Measurements from ENCODE around the gene ZNF655.

The ZNF655 gene

DNA sequence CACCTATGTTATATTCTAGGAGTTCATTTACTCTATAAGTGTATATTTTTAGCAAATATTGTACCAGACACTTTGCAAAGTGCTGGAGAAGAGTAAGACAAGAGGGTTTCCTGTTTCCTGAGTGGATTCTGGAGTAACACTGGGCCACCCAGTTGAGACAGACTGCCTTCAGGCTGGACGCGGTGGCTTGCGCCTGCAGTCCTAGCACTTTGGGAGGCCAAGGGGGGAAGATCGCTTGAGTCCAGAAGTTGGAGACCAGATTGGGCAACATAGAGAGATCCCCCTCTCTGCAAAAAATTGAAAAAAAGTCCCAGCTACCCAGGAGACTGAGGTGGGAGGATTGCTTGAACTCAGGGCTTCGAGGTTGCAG is 57.5 kb downstream of the ZNF655 start:
- no peak for DNase-seq

DNA sequence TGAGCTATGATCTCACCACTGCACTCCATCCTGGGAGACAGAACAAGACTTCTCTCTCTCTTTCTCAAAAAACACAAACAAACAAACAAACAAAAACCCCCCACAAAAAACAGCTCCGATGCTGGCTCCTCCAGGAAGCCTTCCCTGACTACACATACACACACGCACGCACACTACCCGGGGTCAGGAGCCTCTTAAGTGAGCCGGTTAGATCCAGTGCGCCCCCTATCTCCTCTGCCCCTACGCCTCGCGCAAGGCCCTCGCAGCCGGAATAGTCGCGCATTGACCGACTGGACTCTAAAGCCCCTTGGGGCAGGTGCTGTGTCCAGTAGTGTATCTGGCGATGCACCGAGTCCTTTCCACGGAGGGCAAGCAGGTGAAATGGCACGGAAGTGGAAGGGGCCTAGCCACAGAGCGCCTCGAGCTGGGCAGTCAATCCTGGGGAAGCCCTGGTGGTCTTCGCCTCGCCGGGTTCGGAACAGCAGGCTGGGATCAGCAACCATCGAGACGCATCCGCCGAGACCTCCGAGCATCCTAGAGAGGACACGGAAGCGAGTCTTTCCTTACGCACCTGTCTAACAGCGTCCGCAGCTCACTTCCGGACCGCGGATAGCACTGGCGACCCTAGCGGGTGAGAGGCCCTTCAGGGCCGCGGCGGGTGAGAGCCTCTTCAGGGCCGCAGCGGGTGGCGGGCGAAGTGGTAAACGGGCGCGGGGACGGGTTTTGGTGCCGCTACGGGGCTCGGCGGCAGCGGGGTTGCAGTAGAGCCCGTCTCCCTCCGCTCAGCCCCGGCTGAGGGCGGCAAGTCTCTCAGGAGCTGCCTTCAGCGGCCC is 58.1 kb downstream of the ZNF655 start, which contains the start of gene ZSCAN25:
Gene ZSCAN25, plus strand, starts transcription at position 588 of the 833 bp plus-strand sequence. CDS start 2,661 bp downstream, outside the sequence.
- DNase-seq = peak; percentile 91

DNA sequence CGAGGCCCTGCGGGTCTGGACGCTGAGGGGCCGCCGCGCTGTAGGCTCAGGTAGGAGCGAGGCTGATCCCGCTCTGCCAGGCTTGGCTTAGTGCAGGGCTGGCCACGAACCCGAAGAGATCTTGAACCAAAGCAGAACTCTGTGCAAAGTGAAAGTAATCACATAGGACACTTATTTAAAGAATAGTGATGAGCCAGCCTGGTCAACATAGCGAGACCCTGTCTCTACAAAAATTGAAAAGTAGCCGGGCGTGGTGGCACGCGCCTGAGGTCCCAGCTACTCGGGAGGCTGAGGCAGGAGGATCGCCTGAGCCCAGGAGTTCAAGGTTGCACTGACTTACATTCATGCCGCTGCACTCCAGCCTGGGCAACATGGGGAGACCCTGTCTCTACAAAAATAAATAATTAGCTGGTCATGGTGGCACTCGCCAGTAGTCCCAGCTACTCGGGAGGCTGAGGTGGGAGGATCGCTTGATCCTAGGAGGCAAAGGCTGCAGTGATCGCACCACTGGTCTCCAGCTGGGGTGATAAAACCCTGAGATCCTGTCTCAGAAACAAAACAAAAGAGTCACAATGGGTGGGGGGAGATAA is 58.8 kb downstream of the ZNF655 start:
- DNase-seq = no peak

DNA sequence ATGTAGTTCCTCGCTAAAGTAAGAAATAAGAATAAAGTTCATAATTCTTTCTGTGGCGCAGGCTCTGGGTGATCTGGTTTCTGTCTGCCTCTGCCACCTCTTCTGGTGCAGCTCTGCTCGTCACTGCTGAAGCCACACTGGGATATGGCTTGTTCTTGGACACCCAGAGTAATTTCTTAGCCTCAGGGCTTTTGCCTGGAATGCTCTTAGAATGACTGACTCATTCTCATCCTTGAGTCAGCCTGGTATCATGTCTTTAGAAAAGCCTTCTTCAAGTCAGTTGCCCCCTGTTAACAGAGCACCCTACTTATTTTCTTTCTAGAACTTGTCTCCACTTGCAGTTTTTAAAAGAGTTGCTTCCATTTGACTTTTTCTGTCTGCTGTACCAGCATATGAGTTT is 60.3 kb downstream of the ZNF655 start:
- DNase-seq = no peak

DNA sequence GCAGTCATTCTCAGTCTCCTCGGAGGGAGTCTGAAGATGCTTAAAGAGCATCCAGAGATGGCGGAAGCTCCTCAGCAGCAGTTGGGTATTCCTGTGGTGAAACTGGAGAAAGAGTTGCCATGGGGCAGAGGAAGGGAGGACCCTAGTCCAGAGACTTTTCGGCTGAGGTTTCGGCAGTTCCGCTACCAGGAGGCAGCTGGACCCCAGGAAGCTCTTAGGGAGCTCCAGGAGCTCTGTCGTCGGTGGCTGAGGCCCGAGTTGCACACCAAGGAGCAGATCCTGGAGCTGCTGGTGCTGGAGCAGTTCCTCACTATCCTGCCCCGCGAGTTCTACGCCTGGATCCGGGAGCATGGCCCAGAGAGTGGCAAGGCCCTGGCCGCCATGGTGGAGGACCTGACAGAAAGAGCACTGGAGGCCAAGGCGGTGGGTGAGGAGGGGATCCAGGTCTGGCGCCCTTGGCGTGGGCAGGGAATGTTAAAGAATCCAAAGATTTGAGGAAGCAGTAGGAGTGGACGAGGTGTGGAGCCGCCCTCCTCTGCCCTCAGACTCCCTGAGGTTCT is 61.2 kb downstream of the ZNF655 start:
- DNase-seq = no peak

DNA sequence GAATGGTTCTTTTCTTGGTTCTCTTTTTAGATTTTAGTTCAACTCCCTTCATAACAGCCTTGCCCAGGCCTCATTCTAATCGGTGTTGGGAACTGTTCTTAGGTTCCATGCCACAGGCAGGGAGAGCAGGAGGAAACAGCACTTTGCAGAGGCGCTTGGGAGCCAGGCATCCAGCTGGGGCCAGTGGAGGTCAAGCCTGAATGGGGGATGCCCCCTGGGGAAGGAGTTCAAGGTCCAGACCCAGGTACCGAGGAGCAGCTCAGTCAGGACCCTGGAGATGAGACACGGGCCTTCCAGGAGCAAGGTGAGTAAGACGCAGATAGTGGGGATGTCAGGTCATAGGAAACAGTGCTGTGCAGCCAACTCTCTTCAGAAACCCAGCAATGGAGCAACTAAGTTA is 62.8 kb downstream of the ZNF655 start:
- DNase-seq = no peak

DNA sequence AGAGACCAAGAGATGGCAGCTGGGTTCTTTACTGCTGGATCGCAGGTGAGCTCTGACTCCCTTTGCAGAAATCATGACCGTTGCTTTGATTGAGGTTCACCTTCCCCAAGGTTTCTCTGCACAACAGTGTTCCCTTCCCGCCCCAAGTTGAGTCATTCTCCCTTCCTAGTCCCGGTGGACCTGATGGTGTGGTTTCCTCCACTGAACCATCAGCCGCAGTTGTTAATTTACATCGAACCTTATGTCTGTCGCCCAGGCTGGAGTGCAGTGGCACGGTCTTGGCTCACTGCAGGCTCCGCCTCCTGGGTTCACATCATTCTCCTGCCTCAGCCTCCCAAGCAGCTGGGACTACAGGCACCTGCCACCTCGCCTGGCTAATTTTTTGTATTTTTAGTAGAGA is 64.2 kb downstream of the ZNF655 start:
- DNase-seq = no peak

DNA sequence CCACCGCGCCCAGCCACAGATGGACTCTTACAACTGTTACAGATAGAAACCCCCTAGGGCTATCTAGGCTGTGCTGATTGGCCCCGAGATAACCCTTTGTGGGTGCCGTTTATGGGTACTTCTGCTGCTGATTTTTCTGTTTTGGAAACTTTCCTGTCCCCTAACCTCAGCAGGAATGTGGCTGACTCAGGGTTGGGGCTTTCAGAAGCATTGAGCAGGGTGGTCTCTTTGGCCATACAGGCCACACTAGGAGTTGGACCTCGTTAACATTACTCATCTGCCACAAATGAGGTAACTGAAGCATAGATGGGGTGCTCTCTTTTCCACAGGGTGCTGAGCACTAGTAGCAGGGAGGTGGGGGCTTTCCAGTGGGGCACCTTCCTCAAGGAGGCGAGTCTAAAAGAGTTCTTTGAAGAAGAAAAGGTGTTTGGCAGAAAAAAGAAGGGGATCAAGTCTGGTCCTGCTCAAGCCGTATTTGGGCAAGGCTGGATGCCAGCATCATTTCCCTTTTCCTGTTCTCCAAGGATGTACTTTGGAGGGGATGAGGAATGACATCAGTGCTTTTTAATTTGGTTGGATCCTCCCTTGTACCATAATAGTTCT is 64.8 kb downstream of the ZNF655 start:
- no peak for DNase-seq

DNA sequence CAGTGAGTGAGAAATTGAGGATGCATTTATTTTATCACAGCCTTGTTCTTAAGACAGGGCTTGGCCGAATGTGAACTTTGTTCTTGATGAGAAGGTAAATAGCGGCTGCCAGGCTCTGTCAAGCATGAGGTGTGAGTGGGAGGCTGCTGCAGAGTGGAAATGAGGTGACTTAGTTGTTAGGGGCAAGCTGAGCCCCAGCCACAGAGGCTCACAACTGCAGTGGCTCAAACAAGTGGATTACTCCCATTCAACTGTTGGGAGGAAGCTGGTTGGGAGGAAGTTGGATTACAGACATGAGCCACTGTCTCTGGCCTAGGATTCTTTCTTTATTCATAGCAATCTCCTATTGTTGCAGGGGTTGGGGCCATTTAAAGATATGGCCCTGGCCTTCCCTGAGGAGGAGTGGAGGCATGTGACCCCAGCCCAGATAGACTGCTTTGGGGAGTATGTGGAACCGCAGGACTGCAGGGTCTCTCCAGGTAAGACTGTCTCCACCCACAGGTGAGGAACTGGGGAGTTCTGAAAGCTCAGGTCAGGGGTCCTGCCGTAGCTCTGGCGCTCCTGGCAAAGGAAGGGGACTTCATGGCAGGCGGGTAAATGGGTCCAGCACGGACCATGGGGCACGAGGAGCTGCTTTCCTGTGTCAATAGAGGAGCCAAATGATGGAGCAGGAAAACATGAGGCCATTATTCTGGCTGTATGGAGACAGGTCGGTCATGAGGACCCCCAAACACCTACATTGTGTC is 65.4 kb downstream of the ZNF655 start:
- no peak for DNase-seq

DNA sequence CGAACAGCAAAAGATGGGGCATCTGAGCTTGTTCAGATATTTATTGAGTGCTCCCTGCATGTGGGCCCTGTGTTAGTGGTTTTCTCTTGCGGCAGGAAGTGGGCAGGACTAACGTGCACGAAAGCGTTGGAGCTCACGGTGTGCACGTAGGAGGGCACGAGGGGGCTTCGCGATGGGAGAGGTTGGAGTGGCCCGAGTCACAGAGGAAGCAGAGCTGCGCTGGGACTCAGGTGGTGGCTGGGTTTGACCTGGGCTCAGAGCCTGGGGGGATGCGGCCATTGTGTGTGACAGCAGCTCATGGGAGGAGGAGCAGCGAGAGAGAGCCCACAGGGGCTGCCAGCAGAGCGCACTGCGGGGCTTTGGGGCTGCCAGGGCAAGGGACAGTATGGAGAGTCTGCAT is 66.0 kb downstream of the ZNF655 start:
- peak; percentile 71 for DNase-seq

DNA sequence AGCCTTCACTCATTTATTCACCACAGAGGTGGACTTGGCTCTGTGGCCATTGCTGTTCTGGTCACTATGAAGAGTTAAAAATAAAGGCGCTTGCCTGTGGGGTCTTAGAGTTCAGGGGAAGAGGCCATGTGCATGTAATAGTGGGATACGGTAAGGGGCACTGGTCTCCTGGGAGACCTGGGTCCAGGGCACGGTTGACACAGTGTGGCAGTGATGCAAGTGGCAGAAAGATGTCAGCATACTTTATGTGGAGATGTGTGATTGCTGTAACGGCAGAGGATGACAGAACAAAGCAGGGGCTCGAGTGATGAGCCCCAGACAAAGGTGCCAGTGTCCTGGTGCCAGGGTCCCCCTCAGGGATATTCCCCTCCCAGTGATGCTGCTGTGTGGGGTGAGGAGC is 66.9 kb downstream of the ZNF655 start:
- DNase-seq = no peak

DNA sequence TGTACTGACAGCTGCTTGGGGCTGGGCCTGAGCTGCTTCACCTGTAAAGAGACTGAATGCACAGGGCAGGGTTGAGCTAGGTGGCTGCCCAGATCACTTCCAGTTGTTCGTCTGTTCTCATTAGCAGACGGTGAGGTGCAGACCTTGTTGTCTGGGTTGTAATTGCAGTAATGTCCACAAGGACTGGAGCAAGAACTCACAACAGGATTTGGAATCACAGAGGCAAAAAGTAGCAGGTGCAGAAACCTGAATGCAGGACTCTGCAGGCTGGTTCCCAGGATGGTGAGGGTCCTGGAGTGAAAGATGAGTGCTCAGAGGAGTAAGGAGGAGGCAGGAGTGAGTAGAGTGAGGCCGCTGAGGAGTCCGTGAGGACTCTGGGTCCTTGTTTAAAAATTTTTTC is 67.5 kb downstream of the ZNF655 start:
- DNase-seq = no peak

Measured in CD4-positive, alpha-beta T cell treated with Interleukin-10 for 1 hour (primary cell).